IMR-90 (cell line): Measurements from ENCODE around the gene GPT2. TPM values are rescaled to one million over a fixed set of nuclear protein-coding genes. Genes with fewer than 3 reads are reported as not detected.

Source experiments
- ATAC-seq: fragments of 200-7000 bp; cut with Tn5 transposase; 2 replicates; pipeline ENCODE4 v1.9.1; 2020; ENCODE audit warnings: low read depth, mild to moderate bottlenecking, moderate library complexity
- BruUV-seq: library from RNA; stranded (reverse); fragments of 400-500 nt; replicated peaks from 2 replicates; lab custom pipeline; 2021; lab: Mats Ljungman, UMichigan
- CTCF ChIA-PET: fragments of 300-600 bp; formaldehyde crosslinking; extraction: SDS; loops from one replicate; lab custom pipeline; 2021; ENCODE audit warnings: antibody characterized with exemption; lab: Yijun Ruan, JAX
- POLR2A ChIA-PET: fragments of 300-600 bp; sonication (Branson Sonifier 250); formaldehyde crosslinking; loops from one replicate; lab custom pipeline; 2022; ENCODE audit warnings: antibody characterized with exemption; ENCODE audit not compliant: unreplicated experiment; lab: Charles Lee
- DNase-seq: peaks from one replicate; pipeline ENCODE4 v3.0.0; 2013
- H2AFZ ChIP-seq: replicated peaks from 2 replicates; pipeline ENCODE3; 2013; ENCODE audit warnings: low read length, mild to moderate bottlenecking; ENCODE audit not compliant: poor library complexity
- H2AK5ac ChIP-seq: 2 replicates; pipeline ENCODE4 v1.6.1; 2013; ENCODE audit warnings: low read depth, low read length, inconsistent platforms
- H2AK9ac ChIP-seq: replicated peaks from 2 replicates; pipeline ENCODE3; 2013; ENCODE audit warnings: mild to moderate bottlenecking, low read depth, low read length, moderate library complexity; ENCODE audit not compliant: poor library complexity
- H2BK120ac ChIP-seq: 2 replicates; pipeline ENCODE4 v1.6.1; 2013; ENCODE audit warnings: low read depth, low read length, inconsistent platforms
- H2BK15ac ChIP-seq: 3 replicates; pipeline ENCODE4 v1.6.1; 2013; ENCODE audit warnings: low read depth, low read length, inconsistent platforms
- H2BK20ac ChIP-seq: 2 replicates; pipeline ENCODE4 v1.6.1; 2013; ENCODE audit warnings: low read depth, mild to moderate bottlenecking, inconsistent platforms, low read length, moderate library complexity
- H2BK5ac ChIP-seq: 2 replicates; pipeline ENCODE4 v1.6.1; 2013; ENCODE audit warnings: mild to moderate bottlenecking, low read depth, low read length, inconsistent platforms; ENCODE audit not compliant: poor library complexity, severe bottlenecking
- H3K14ac ChIP-seq: replicated peaks from 2 replicates; pipeline ENCODE4 v1.6.1; 2013; ENCODE audit warnings: low read depth, low read length, inconsistent platforms
- H3K18ac ChIP-seq: 2 replicates; pipeline ENCODE4 v1.6.1; 2013; ENCODE audit warnings: low read depth, low read length, control low read depth
- H3K23ac ChIP-seq: 2 replicates; pipeline ENCODE4 v1.6.1; 2013; ENCODE audit warnings: low read depth, low read length, inconsistent platforms
- H3K27ac ChIP-seq: 2 replicates; pipeline ENCODE4 v1.5.1; 2013; ENCODE audit warnings: mild to moderate bottlenecking, control low read depth, low read length; ENCODE audit not compliant: insufficient read depth
- H3K27me3 ChIP-seq: 2 replicates; pipeline ENCODE4 v1.6.1; 2013; ENCODE audit warnings: low read length; ENCODE audit not compliant: control insufficient read depth, insufficient read depth
- H3K36me3 ChIP-seq: 2 replicates; pipeline ENCODE4 v1.6.1; 2013; ENCODE audit warnings: low read length, mixed read lengths; ENCODE audit not compliant: control insufficient read depth, insufficient read depth
- H3K4ac ChIP-seq: 2 replicates; pipeline ENCODE4 v1.6.1; 2013; ENCODE audit warnings: low read depth, low read length, inconsistent platforms
- H3K4me1 ChIP-seq: 2 replicates; pipeline ENCODE4 v1.6.1; 2013; ENCODE audit warnings: low read length, mixed read lengths; ENCODE audit not compliant: control insufficient read depth, insufficient read depth
- H3K4me2 ChIP-seq: 2 replicates; pipeline ENCODE4 v1.6.1; 2013; ENCODE audit warnings: low read depth, mild to moderate bottlenecking, control low read depth, low read length, moderate library complexity
- H3K4me3 ChIP-seq: 2 replicates; pipeline ENCODE4 v1.5.1; 2013; ENCODE audit warnings: low read depth, mild to moderate bottlenecking, control low read depth, low read length, moderate library complexity; ENCODE audit not compliant: insufficient read depth
- H3K56ac ChIP-seq: 2 replicates; pipeline ENCODE4 v1.6.1; 2013; ENCODE audit warnings: low read length, inconsistent platforms; ENCODE audit not compliant: insufficient read depth; ENCODE audit errors: extremely low read depth
- H3K79me1 ChIP-seq, 2 experiments: 2 replicates each; pipeline ENCODE4 v1.6.1; 2013; ENCODE audit warnings: low read length in 2 of 2, inconsistent platforms in 1 of 2, low read depth in 1 of 2
- H3K9ac ChIP-seq: 2 replicates; pipeline ENCODE4 v1.6.1; 2013; ENCODE audit warnings: low read depth, low read length, control low read depth
- H3K9me1 ChIP-seq: 2 replicates; pipeline ENCODE4 v1.6.1; 2013; ENCODE audit warnings: low read length, inconsistent platforms; ENCODE audit not compliant: insufficient read depth
- H3K9me3 ChIP-seq: 2 replicates; pipeline ENCODE4 v1.6.1; 2013; ENCODE audit warnings: low read length; ENCODE audit not compliant: control insufficient read depth, insufficient read depth
- H4K20me1 ChIP-seq: 2 replicates; pipeline ENCODE4 v1.6.1; 2013; ENCODE audit warnings: low read length, inconsistent platforms; ENCODE audit not compliant: insufficient read depth
- H4K5ac ChIP-seq: 2 replicates; pipeline ENCODE4 v1.6.1; 2013; ENCODE audit warnings: mild to moderate bottlenecking, low read depth, low read length, control low read depth
- H4K8ac ChIP-seq, 2 experiments: 2 replicates each; pipeline ENCODE4 v1.6.1; 2013; ENCODE audit warnings: low read depth in 2 of 2, low read length in 2 of 2, control low read depth in 1 of 2, inconsistent platforms in 1 of 2
- H4K91ac ChIP-seq: 2 replicates; pipeline ENCODE4 v1.6.1; 2013; ENCODE audit warnings: low read depth, low read length, inconsistent platforms; ENCODE audit not compliant: insufficient read depth
- BHLHE40 ChIP-seq: fragments of 150-350 bp; IDR thresholded peaks from 2 replicates; pipeline ENCODE4 v1.6.1; 2016; ENCODE audit warnings: mild to moderate bottlenecking, low read depth, low read length
- CEBPB ChIP-seq: IDR thresholded peaks from 2 replicates; pipeline ENCODE4 v1.6.1; 2012; ENCODE audit warnings: low read depth, low read length, improper control_type of control experiment
- CHD1 ChIP-seq: IDR thresholded peaks from 2 replicates; pipeline ENCODE4 v1.6.1; 2012; ENCODE audit warnings: low read depth, low read length, improper control_type of control experiment
- FOS ChIP-seq: fragments of 150-350 bp; IDR thresholded peaks from 2 replicates; pipeline ENCODE4 v1.6.1; 2016; ENCODE audit warnings: low read depth, low read length
- MAFK ChIP-seq: IDR thresholded peaks from 2 replicates; pipeline ENCODE4 v1.6.1; 2012; ENCODE audit warnings: low read depth, low read length, improper control_type of control experiment
- MXI1 ChIP-seq: IDR thresholded peaks from 2 replicates; pipeline ENCODE4 v1.6.1; 2012; ENCODE audit warnings: low read depth, mild to moderate bottlenecking, low read length, moderate library complexity, borderline replicate concordance
- NFE2L2 ChIP-seq: fragments of 150-350 bp; IDR thresholded peaks from 2 replicates; pipeline ENCODE4 v1.6.1; 2016; ENCODE audit warnings: low read depth, mild to moderate bottlenecking, low read length
- POLR2A ChIP-seq: IDR thresholded peaks from 2 replicates; pipeline ENCODE4 v1.6.1; 2012; ENCODE audit warnings: mild to moderate bottlenecking, low read depth, low read length
- RFX5 ChIP-seq: IDR thresholded peaks from 2 replicates; pipeline ENCODE4 v1.8.0; 2012; ENCODE audit warnings: low read depth, mild to moderate bottlenecking, low read length, moderate library complexity
- WGBS, 2 experiments: methylation state at CpG; one replicate each; pipeline versions ENCODE4 v1.1.5 to v1.1.7; 2013; ENCODE audit warnings: missing lambda C conversion rate in 2 of 2; ENCODE audit not compliant: insufficient read length in 1 of 2; ENCODE audit errors: extremely low coverage in 2 of 2; 5-methylcytosine and 5-hydroxymethylcytosine counted together
- dilution Hi-C: fragments of 300-500 bp; cut with HindIII; formaldehyde crosslinking; loops from one replicate; pipeline ENCODE4 v1.14.3; 2018; ENCODE audit warnings: low sequenced_read_pairs; ENCODE audit not compliant: unreplicated experiment
- in situ Hi-C: fragments of 300-500 bp; cut with MboI; formaldehyde crosslinking; loops from 3 replicates; pipeline ENCODE4 v1.14.3; 2019; ENCODE audit warnings: low sequenced_read_pairs, inconsistent platforms, mixed read lengths
- intact Hi-C: fragments of 100-400 bp; cut with micrococcal nuclease; formaldehyde crosslinking; loops from 2 replicates; pipeline ENCODE4 v1.10.0; 2022
- polyA plus RNA-seq, 3 experiments: library from polyadenylated mRNA; depleted of rRNA; stranded (reverse); fragments of >200 nt; gene quantifications; 2 replicates each; pipeline ENCODE4 v1.2.3, GENCODE V29; 2012; ENCODE audit warnings: low replicate concordance in 1 of 3
- total RNA-seq: library from RNA; depleted of rRNA; stranded (reverse); fragments of >200 nt; gene quantifications from 2 replicates; pipeline ENCODE4 v1.2.3, GENCODE V29; 2012
- TF ChIP-seq, protein P1 (sequence below): conservative IDR thresholded peaks from 2 replicates; pipeline ENCODE4 v1.5.1; 2012; ENCODE audit warnings: mild to moderate bottlenecking, low read depth, low read length, improper control_type of control experiment

Gene GPT2
- total and polyA plus RNA-seq, 2 of the 4 experiments (the other 2 are of a cell fraction): 26.4 to 31.5 TPM

DNA sequence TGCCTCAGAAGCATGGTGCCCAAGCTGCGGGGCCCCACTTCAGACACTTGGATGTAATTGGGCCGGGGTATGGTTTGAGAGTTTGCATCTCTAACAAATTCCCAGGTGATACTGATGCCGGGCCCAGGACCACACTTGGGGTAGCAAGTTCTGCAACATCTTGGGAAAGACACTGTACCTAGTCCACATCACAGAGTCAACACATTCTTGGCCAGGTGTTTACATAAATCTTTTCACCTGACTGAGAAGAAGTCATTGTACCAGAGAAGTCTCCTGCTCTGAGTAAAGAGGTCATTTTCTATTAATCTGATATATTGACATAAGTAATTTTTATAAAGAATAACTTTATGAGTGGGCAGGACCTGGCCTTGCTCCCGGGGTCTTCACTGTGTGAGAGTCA is 27.5 kb downstream of the GPT2 start:
- H4K20me1 ChIP-seq: peaks cover 9% of the 10 kb centered on the region; the same call in 1 of the 2 replicates
- H3K36me3 ChIP-seq: peaks cover 58% of the 10 kb centered on the region
- H3K23ac ChIP-seq: no peak overlapping the region
- H2BK15ac ChIP-seq: no peak overlapping the region
- TF ChIP-seq CHD1 (no peak), MXI1 (no peak), POLR2A (no peak), FOS (no peak), MAFK (no peak), RFX5 (no peak), CEBPB (no peak), BHLHE40 (no peak), NFE2L2 (no peak)
- TF ChIP-seq, protein P1, sequence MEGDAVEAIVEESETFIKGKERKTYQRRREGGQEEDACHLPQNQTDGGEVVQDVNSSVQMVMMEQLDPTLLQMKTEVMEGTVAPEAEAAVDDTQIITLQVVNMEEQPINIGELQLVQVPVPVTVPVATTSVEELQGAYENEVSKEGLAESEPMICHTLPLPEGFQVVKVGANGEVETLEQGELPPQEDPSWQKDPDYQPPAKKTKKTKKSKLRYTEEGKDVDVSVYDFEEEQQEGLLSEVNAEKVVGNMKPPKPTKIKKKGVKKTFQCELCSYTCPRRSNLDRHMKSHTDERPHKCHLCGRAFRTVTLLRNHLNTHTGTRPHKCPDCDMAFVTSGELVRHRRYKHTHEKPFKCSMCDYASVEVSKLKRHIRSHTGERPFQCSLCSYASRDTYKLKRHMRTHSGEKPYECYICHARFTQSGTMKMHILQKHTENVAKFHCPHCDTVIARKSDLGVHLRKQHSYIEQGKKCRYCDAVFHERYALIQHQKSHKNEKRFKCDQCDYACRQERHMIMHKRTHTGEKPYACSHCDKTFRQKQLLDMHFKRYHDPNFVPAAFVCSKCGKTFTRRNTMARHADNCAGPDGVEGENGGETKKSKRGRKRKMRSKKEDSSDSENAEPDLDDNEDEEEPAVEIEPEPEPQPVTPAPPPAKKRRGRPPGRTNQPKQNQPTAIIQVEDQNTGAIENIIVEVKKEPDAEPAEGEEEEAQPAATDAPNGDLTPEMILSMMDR: no peak
- POLR2A ChIA-PET: no interaction called here
- H3K4me2 ChIP-seq: no peak overlapping the region
- H2AFZ ChIP-seq: no peak overlapping the region
- H3K4me3 ChIP-seq: no peak overlapping the region
- peaks cover 7 to 12% of the 10 kb centered on the region in 2 experiments; a peak in 2 of 4 replicates for H3K79me1 ChIP-seq
- no peak overlapping the region for H3K9ac ChIP-seq
- ATAC-seq (no peak), DNase-seq (no peak)
- intact Hi-C loops (no loop called here), dilution Hi-C loops (no loop called here), in situ Hi-C loops (no loop called here)
- no peak overlapping the region for H4K5ac ChIP-seq
- no TSS peak for BruUV-seq
- no peak overlapping the region for H3K4ac ChIP-seq
- H3K4me1 ChIP-seq: no peaks in the 10 kb centered on the region
- H2BK5ac ChIP-seq: no peak overlapping the region
- no peak overlapping the region for H3K27ac ChIP-seq
- H3K18ac ChIP-seq: no peak overlapping the region
- H3K9me1 ChIP-seq: peaks cover 8% of the 10 kb centered on the region
- H2AK9ac ChIP-seq: no peak overlapping the region
- no peak overlapping the region for H4K8ac ChIP-seq
- no peak overlapping the region for H4K91ac ChIP-seq
- no peak overlapping the region for H3K14ac ChIP-seq
- no peak overlapping the region for H2BK120ac ChIP-seq
- H3K27me3 ChIP-seq: no peaks in the 10 kb centered on the region
- H3K56ac ChIP-seq: no peak overlapping the region
- H3K9me3 ChIP-seq: no peaks in the 10 kb centered on the region
- no CpG with 5 or more reads among the region's 4 CpGs for WGBS, 2 experiments
- H2BK20ac ChIP-seq: no peak overlapping the region
- H2AK5ac ChIP-seq: no peak overlapping the region
- CTCF ChIA-PET: no interaction called here
